ENCODE results near the gene TMEM98.

The TMEM98 gene

DNA sequence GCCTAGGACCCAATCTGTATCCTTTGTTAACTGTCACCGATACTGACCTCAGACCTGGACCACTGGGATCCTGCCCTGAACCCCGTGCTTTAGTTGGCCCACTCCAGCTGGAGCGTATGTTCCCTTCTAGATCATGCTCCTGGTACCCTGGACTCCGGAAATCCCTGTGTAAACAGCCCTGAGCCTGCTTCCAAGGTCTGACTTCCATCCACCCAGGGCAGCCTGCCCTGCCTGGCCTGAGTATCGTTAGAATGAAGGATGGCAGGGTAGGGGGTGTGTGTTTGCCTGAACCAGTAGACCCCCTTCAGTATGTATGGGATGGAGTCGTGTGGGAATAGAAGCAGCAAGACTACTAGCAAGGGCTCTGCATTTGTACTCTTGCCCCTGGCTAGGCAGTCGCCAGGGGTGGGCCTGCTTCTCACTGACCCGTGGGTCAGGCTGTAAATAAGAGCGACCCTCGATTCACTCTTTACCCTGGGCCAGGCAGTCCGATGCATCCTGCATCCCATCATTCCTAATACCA lies 691 bp upstream of the TMEM98 start:
- TF ChIP-seq CEBPB (IDR thresholded peaks at IDR 0.05) (no peak), TCF12 (IDR thresholded peaks at IDR 0.05; ENCODE audit: low read depth) (no peak), EGR1 (IDR thresholded peaks at IDR 0.05) (no peak), CREB1 (IDR thresholded peaks at IDR 0.05; ENCODE audit: low read depth) (no peak), TAF1 (IDR thresholded peaks at IDR 0.05; ENCODE audit: low read depth) (no peak), TEAD4 (IDR thresholded peaks at IDR 0.05) (no peak), MAX (IDR thresholded peaks at IDR 0.05) (no peak), NFIC (IDR thresholded peaks at IDR 0.05) (no peak), RAD21 (IDR thresholded peaks at IDR 0.05; ENCODE audit: low read depth) (no peak), FOXM1 (IDR thresholded peaks at IDR 0.05; ENCODE audit: borderline replicate concordance, low read depth) (no peak), ZBTB7A (IDR thresholded peaks at IDR 0.05; ENCODE audit: low read depth) (no peak), YY1 (IDR thresholded peaks at IDR 0.05; ENCODE audit: low read depth) (no peak), EP300 (IDR thresholded peaks at IDR 0.05; ENCODE audit: borderline replicate concordance) (no peak)
- TF ChIP-seq, protein P1, sequence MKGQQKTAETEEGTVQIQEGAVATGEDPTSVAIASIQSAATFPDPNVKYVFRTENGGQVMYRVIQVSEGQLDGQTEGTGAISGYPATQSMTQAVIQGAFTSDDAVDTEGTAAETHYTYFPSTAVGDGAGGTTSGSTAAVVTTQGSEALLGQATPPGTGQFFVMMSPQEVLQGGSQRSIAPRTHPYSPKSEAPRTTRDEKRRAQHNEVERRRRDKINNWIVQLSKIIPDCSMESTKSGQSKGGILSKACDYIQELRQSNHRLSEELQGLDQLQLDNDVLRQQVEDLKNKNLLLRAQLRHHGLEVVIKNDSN (IDR thresholded peaks at IDR 0.05), result no peak
- TF ChIP-seq, protein P2, sequence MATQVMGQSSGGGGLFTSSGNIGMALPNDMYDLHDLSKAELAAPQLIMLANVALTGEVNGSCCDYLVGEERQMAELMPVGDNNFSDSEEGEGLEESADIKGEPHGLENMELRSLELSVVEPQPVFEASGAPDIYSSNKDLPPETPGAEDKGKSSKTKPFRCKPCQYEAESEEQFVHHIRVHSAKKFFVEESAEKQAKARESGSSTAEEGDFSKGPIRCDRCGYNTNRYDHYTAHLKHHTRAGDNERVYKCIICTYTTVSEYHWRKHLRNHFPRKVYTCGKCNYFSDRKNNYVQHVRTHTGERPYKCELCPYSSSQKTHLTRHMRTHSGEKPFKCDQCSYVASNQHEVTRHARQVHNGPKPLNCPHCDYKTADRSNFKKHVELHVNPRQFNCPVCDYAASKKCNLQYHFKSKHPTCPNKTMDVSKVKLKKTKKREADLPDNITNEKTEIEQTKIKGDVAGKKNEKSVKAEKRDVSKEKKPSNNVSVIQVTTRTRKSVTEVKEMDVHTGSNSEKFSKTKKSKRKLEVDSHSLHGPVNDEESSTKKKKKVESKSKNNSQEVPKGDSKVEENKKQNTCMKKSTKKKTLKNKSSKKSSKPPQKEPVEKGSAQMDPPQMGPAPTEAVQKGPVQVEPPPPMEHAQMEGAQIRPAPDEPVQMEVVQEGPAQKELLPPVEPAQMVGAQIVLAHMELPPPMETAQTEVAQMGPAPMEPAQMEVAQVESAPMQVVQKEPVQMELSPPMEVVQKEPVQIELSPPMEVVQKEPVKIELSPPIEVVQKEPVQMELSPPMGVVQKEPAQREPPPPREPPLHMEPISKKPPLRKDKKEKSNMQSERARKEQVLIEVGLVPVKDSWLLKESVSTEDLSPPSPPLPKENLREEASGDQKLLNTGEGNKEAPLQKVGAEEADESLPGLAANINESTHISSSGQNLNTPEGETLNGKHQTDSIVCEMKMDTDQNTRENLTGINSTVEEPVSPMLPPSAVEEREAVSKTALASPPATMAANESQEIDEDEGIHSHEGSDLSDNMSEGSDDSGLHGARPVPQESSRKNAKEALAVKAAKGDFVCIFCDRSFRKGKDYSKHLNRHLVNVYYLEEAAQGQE (IDR thresholded peaks at IDR 0.05; ENCODE audit: low read depth), result no peak

DNA sequence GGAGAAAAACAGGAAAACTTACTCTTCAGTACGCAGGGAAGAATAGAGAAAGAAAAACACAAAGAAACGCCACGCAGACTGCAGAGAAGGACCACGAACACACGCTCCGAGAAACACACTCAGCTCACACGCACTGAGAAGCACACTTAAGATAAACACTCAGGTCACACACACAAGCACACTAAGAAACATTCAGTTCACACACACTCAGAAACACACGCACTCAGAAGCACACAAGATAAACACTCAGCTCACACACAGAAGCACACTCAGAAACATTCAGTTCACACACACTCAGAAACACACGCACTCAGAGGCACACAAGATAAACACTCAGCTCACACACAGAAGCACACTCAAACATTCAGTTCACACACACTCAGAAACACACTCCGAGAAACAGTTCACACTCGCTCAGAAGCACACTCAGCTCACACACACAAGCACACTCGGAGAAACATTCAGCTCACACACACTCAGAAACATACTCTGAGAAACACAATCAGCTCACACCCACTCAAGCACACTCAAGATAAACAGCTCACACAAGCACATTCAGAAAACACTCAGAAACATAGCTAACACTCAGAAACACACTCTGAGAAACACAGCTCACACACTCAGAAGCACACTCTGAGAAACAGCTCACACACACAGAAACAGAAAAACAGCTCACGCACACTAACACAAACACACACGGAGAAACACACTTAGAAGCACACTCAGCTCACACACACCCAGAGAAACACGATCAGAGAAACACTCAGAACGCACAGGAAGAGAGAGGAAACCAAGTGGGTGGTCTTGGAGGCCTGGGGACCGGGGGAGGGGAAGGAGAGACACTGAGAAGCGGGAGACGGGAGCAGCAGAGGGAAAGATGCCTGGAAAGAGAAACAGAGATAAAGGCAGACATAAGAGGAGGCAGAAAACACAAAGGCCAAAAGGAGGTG lies 908 bp downstream of the TMEM98 start:
- peak; percentile 6; the same call in 1 of the 2 replicates for TF ChIP-seq ZBTB7A (IDR thresholded peaks at IDR 0.05; ENCODE audit: low read depth)
- TF ChIP-seq TEAD4 (IDR thresholded peaks at IDR 0.05), result no peak
- no peak for TF ChIP-seq TCF12 (IDR thresholded peaks at IDR 0.05; ENCODE audit: low read depth)

DNA sequence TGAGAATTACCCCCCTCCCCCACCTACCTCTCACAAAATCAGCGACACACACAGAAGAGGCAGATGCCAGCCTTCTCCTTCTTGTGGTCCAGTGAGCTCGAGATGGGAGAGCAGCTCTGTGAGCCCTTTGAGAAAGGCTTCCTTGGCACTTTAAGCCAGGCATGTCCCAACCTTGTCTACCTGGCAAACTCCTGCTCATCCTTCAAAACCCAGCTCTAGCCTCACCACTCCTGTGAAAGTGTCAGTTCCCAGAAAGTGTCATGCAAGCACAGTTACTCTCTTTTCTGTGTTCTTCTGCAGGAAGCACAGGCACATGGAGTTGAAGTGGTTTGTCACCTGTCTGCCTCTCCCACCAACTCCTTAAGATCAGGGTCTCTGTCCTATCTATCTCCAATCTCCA lies 1.6 kb downstream of the TMEM98 start:
- TF ChIP-seq EP300 (IDR thresholded peaks at IDR 0.05; ENCODE audit: borderline replicate concordance), result no peak
- TF ChIP-seq FOXM1 (IDR thresholded peaks at IDR 0.05; ENCODE audit: borderline replicate concordance, low read depth), result no peak
- no peak for TF ChIP-seq TEAD4 (IDR thresholded peaks at IDR 0.05)
- TF ChIP-seq ZBTB7A (IDR thresholded peaks at IDR 0.05; ENCODE audit: low read depth), result no peak
- TF ChIP-seq RAD21 (IDR thresholded peaks at IDR 0.05; ENCODE audit: low read depth), result no peak

- TF ChIP-seq YY1 (IDR thresholded peaks at IDR 0.05; ENCODE audit: low read depth) (no peak), RAD21 (IDR thresholded peaks at IDR 0.05; ENCODE audit: low read depth) (no peak), EP300 (IDR thresholded peaks at IDR 0.05; ENCODE audit: borderline replicate concordance) (no peak), TEAD4 (IDR thresholded peaks at IDR 0.05) (no peak), NFIC (IDR thresholded peaks at IDR 0.05) (no peak), CREB1 (IDR thresholded peaks at IDR 0.05; ENCODE audit: low read depth) (no peak), MAX (IDR thresholded peaks at IDR 0.05) (no peak), TAF1 (IDR thresholded peaks at IDR 0.05; ENCODE audit: low read depth) (no peak), FOXM1 (IDR thresholded peaks at IDR 0.05; ENCODE audit: borderline replicate concordance, low read depth) (no peak), ZBTB7A (IDR thresholded peaks at IDR 0.05; ENCODE audit: low read depth) (no peak), TCF12 (IDR thresholded peaks at IDR 0.05; ENCODE audit: low read depth) (no peak), EGR1 (IDR thresholded peaks at IDR 0.05) (no peak), CEBPB (IDR thresholded peaks at IDR 0.05) (no peak)
- TF ChIP-seq, protein P1 (IDR thresholded peaks at IDR 0.05), result no peak
- TF ChIP-seq, protein P2 (IDR thresholded peaks at IDR 0.05; ENCODE audit: low read depth), result no peak
These were observed 2.6 kb downstream of the TMEM98 start for GRCh38 chr17:32930512-32930911.

DNA sequence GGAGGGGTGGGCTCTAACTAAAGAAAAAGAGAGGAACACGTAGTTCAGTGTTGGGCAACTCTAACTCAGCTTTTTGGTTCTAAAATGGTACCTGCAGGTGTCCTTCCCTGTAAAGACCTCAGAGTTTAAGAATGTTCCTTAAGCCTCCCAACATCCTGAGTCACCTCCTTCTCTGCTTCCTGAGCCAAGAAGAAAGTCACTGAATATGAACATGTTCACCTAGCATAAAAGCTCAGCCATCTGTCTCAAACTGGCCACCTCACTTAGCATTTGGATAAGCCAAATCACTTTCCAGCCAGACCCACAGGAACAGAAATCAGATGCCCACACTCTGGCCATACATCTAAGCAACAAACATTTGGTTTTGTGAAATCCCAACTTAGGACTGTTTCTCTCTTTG lies 3.7 kb downstream of the TMEM98 start:
- TF ChIP-seq TEAD4 (IDR thresholded peaks at IDR 0.05) (no peak), ZBTB7A (IDR thresholded peaks at IDR 0.05; ENCODE audit: low read depth) (no peak), EP300 (IDR thresholded peaks at IDR 0.05; ENCODE audit: borderline replicate concordance) (no peak), EGR1 (IDR thresholded peaks at IDR 0.05) (no peak), FOXM1 (IDR thresholded peaks at IDR 0.05; ENCODE audit: borderline replicate concordance, low read depth) (no peak), CREB1 (IDR thresholded peaks at IDR 0.05; ENCODE audit: low read depth) (no peak), TCF12 (IDR thresholded peaks at IDR 0.05; ENCODE audit: low read depth) (no peak), YY1 (IDR thresholded peaks at IDR 0.05; ENCODE audit: low read depth) (no peak), MAX (IDR thresholded peaks at IDR 0.05) (no peak), CEBPB (IDR thresholded peaks at IDR 0.05) (no peak), RAD21 (IDR thresholded peaks at IDR 0.05; ENCODE audit: low read depth) (no peak)
- TF ChIP-seq, protein P1 (IDR thresholded peaks at IDR 0.05), result no peak
- TF ChIP-seq, protein P2 (IDR thresholded peaks at IDR 0.05; ENCODE audit: low read depth), result no peak
